ENCODE data around the gene PRRT1B.

Gene PRRT1B

DNA sequence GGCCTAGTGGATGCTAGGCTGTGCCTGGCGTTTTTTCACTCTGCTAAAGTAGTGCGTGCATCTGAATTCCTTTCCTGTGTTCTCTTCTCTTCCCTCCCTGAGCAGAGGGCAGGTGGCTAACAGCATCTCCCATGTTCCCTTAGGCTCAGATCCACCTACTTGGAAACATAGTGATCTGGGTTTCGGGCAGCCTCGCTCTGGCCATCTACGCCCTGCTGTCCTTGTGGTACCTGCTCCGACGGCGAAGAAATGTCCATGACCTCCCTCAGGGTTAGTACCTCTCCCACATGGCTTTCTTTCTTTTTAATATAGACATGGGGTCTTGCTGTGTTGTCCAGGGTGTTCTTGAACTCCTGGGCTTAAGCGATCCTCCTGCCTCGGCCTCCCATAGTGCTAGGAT is 24.1 kb upstream of the PRRT1B start:
- H2AFZ ChIP-seq (ENCODE audit: low read length) = no peak overlapping the region
- no peak for TF ChIP-seq EZH2 (IDR thresholded peaks at IDR 0.05; ENCODE audit: borderline replicate concordance, low read length)
- TF ChIP-seq, protein P1, sequence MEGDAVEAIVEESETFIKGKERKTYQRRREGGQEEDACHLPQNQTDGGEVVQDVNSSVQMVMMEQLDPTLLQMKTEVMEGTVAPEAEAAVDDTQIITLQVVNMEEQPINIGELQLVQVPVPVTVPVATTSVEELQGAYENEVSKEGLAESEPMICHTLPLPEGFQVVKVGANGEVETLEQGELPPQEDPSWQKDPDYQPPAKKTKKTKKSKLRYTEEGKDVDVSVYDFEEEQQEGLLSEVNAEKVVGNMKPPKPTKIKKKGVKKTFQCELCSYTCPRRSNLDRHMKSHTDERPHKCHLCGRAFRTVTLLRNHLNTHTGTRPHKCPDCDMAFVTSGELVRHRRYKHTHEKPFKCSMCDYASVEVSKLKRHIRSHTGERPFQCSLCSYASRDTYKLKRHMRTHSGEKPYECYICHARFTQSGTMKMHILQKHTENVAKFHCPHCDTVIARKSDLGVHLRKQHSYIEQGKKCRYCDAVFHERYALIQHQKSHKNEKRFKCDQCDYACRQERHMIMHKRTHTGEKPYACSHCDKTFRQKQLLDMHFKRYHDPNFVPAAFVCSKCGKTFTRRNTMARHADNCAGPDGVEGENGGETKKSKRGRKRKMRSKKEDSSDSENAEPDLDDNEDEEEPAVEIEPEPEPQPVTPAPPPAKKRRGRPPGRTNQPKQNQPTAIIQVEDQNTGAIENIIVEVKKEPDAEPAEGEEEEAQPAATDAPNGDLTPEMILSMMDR (IDR thresholded peaks at IDR 0.05; ENCODE audit: low read length) = no peak
- no peak overlapping the region for H3K9ac ChIP-seq (ENCODE audit: low read length)
- no peaks in the 10 kb centered on the region for H3F3A ChIP-seq (ENCODE audit: insufficient read depth, low read length)
- peaks cover 77% of the 10 kb centered on the region for H3K36me3 ChIP-seq (ENCODE audit: insufficient read depth, low read length)
- H3K27ac ChIP-seq (ENCODE audit: low read depth, low read length, poor library complexity, severe bottlenecking) = no peak overlapping the region
- H3K4me1 ChIP-seq (ENCODE audit: insufficient read depth, low read length, severe bottlenecking) = no peaks in the 10 kb centered on the region
- H3K9me2 ChIP-seq (ENCODE audit: low read depth, low read length) = no peaks in the 10 kb centered on the region
- H3K9me3 ChIP-seq (ENCODE audit: low read length) = no peaks in the 10 kb centered on the region
- H4K20me1 ChIP-seq (ENCODE audit: insufficient read depth, low read length) = no peaks in the 10 kb centered on the region
- no peaks in the 10 kb centered on the region for H3K79me2 ChIP-seq (ENCODE audit: insufficient read depth, low read length)
- H3K4me2 ChIP-seq (ENCODE audit: low read length) = no peak overlapping the region
- H3K4me3 ChIP-seq (ENCODE audit: low read depth, low read length, poor library complexity, severe bottlenecking) = no peak overlapping the region
- H3K27me3 ChIP-seq (ENCODE audit: insufficient read depth, low read length) = no peaks in the 10 kb centered on the region

DNA sequence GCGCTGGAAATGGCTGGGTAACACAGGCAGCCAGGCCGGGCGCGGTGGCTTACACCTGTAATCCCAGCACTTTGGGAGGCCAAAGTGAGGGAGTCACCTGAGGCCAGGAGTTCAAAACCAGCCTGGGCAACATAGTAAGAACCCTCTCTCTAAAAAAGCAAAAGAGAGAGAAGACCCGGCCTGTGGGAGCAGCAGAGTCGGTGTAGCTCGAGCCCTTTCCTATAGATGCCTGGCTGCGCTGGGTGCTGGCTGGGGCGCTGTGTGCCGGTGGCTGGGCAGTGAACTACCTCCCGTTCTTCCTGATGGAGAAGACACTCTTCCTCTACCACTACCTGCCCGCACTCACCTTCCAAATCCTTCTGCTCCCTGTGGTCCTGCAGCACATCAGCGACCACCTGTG is 23.5 kb upstream of the PRRT1B start:
- H3K27ac ChIP-seq (ENCODE audit: low read depth, low read length, poor library complexity, severe bottlenecking) = no peak overlapping the region
- peaks cover 77% of the 10 kb centered on the region for H3K36me3 ChIP-seq (ENCODE audit: insufficient read depth, low read length)

DNA sequence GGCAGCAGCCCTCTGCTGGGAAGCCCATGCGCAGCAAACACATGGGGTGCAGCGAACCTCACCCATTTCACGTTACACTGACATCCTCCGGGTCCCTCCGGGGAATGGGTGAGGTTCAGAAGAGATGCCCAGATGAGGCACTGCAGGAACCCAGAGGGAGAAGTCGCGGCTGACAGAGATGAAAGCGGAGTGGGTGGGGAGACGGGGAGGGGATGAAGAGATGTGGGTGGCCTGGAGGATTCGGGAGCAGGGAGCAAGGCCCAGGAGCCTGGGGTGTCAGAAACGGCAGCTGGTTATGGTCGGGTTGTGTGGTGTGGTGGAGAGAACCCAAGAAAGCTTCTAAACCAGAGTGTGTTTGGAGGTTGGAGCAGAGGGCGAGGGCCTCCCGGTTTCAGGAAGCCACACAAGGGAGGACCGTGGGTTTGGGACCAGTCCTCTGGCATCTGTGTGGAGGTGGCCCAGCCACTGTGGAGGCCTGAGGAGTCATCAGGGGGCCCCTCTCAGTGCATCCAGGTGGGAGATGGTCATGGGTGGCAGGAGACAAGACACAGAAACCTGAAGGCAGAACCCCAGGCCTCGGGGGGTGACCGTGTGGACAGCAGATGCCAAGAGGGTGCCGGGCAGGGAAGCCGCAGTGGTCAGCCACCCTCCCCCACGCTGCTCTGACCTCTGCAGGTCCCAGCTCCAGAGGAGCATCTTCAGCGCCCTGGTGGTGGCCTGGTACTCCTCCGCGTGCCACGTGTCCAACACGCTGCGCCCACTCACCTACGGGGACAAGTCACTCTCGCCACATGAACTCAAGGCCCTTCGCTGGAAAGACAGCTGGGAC is 22.9 kb upstream of the PRRT1B start:
- Histone ChIP-seq H3K36me3 (ENCODE audit: insufficient read depth, low read length) (peaks cover 79% of the 10 kb centered on the region; the same call in 1 of the 2 replicates), H3K9me3 (ENCODE audit: low read length) (no peaks in the 10 kb centered on the region), H4K20me1 (ENCODE audit: insufficient read depth, low read length) (no peaks in the 10 kb centered on the region)

More for the DNA sequence above, 23.5 kb upstream of the PRRT1B start:
- H3K9me2 ChIP-seq (ENCODE audit: low read depth, low read length) = no peaks in the 10 kb centered on the region
- no peak overlapping the region for H3K9ac ChIP-seq (ENCODE audit: low read length)
- H3K27me3 ChIP-seq (ENCODE audit: insufficient read depth, low read length) = no peaks in the 10 kb centered on the region
- TF ChIP-seq EZH2 (IDR thresholded peaks at IDR 0.05; ENCODE audit: borderline replicate concordance, low read length) = no peak
- TF ChIP-seq, protein P1 (IDR thresholded peaks at IDR 0.05; ENCODE audit: low read length) = no peak
- H3K4me2 ChIP-seq (ENCODE audit: low read length) = no peak overlapping the region
- no peak overlapping the region for H3K4me3 ChIP-seq (ENCODE audit: low read depth, low read length, poor library complexity, severe bottlenecking)
- H3F3A ChIP-seq (ENCODE audit: insufficient read depth, low read length) = no peaks in the 10 kb centered on the region
- H3K79me2 ChIP-seq (ENCODE audit: insufficient read depth, low read length) = no peaks in the 10 kb centered on the region
- no peaks in the 10 kb centered on the region for H4K20me1 ChIP-seq (ENCODE audit: insufficient read depth, low read length)
- H3K9me3 ChIP-seq (ENCODE audit: low read length) = no peaks in the 10 kb centered on the region
- no peaks in the 10 kb centered on the region for H3K4me1 ChIP-seq (ENCODE audit: insufficient read depth, low read length, severe bottlenecking)
- H2AFZ ChIP-seq (ENCODE audit: low read length) = no peak overlapping the region

More for the DNA sequence above, 22.9 kb upstream of the PRRT1B start:
- no peaks in the 10 kb centered on the region for H3K4me1 ChIP-seq (ENCODE audit: insufficient read depth, low read length, severe bottlenecking)
- H3F3A ChIP-seq (ENCODE audit: insufficient read depth, low read length) = no peaks in the 10 kb centered on the region
- no peak overlapping the region for H3K4me2 ChIP-seq (ENCODE audit: low read length)
- H3K4me3 ChIP-seq (ENCODE audit: low read depth, low read length, poor library complexity, severe bottlenecking) = no peak overlapping the region
- H3K79me2 ChIP-seq (ENCODE audit: insufficient read depth, low read length) = no peaks in the 10 kb centered on the region
- TF ChIP-seq EZH2 (IDR thresholded peaks at IDR 0.05; ENCODE audit: borderline replicate concordance, low read length) = no peak
- TF ChIP-seq, protein P1 (IDR thresholded peaks at IDR 0.05; ENCODE audit: low read length) = no peak
- no peaks in the 10 kb centered on the region for H3K27me3 ChIP-seq (ENCODE audit: insufficient read depth, low read length)
- H3K9me2 ChIP-seq (ENCODE audit: low read depth, low read length) = no peaks in the 10 kb centered on the region
- H3K27ac ChIP-seq (ENCODE audit: low read depth, low read length, poor library complexity, severe bottlenecking) = no peak overlapping the region
- H2AFZ ChIP-seq (ENCODE audit: low read length) = no peak overlapping the region
- no peak overlapping the region for H3K9ac ChIP-seq (ENCODE audit: low read length)

All from OCI-LY1 (cell line).